ENCODE results near the gene MYL3. TPM values are rescaled to one million over a fixed set of nuclear protein-coding genes. Genes with fewer than 3 reads are reported as not detected.

MYL3 gene
- total and polyA plus RNA-seq, 2 donors (not counting 1 experiment from before 2014, with no cell fraction given) = not detected

DNA sequence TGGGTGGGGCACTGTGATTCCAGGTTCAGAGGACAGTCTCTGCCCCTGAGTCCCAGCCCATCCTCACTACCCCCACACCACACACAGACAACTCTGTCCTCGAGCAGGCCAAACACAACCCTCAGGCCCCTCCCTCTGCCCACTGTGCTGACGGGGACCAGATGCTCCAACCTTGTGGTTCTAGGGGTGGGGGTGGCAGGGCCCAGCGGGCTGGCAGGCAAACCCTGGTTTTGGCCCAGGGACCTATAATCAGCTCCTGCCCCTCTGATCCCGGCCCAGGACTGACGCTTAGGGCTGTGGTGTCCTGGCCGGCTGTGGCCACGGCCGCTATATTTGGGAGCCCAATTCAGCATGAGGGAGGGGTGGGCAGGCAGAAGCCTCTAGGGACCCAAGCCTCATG, 5.0 kb upstream of the MYL3 start:
- no peaks in the 10 kb centered on the region for H3K9me3 ChIP-seq (ENCODE audit: control extremely low read depth in 1 of 3, control insufficient read depth in 2 of 3, insufficient read depth in 1 of 3, low read length in 2 of 3)
- H3K4me2 ChIP-seq (replicated peaks; ENCODE audit: low read depth, low read length, poor library complexity, severe bottlenecking) = no peak overlapping the region
- POLR2A ChIA-PET = no interaction called here
- ATAC-seq (ENCODE audit: low read depth) (no peak), DNase-seq (no peak)
- Mint-ChIP-seq H3K4me1 (peaks cover 6% of the 10 kb centered on the region), H3K9me3 (ENCODE audit: insufficient read depth) (no peaks in the 10 kb centered on the region), H3K27me3 (peaks cover 24% of the 10 kb centered on the region), H3K27ac (no peak overlapping the region), H3K4me3 (no peak overlapping the region)
- no peaks in the 10 kb centered on the region for H4K20me1 ChIP-seq (ENCODE audit: control insufficient read depth, insufficient read depth, low read length, poor library complexity, severe bottlenecking)
- peaks cover 0 to 18% (median 2%) of the 10 kb centered on the region in 4 experiments for H3K27me3 ChIP-seq (replicated peaks in 1 of 4; ENCODE audit: control extremely low read depth in 1 of 4, control insufficient read depth in 3 of 4, insufficient read depth in 4 of 4, low read length in 3 of 4)
- no peak overlapping the region for H3K4me3 ChIP-seq (ENCODE audit: control extremely low read depth in 1 of 5, extremely low read depth in 1 of 5, insufficient read depth in 1 of 5, low read depth in 2 of 5, low read length in 4 of 5)
- no peak overlapping the region for H2AFZ ChIP-seq (ENCODE audit: insufficient read depth, low read depth, low read length, poor library complexity, severe bottlenecking)
- H3K36me3 ChIP-seq (replicated peaks in 1 of 2; ENCODE audit: control extremely low read depth in 1 of 2, control insufficient read depth in 1 of 2, extremely low read depth in 1 of 2, insufficient read depth in 2 of 2, low read length in 1 of 2) = no peaks in the 10 kb centered on the region
- 77% methylated on average over 7 of the region's 8 CpGs for WGBS (ENCODE audit: insufficient coverage)
- H3K9ac ChIP-seq (ENCODE audit: low read length) = no peak overlapping the region
- intact Hi-C loops (cut with micrococcal nuclease) = no loop called here
- peaks cover 6 to 7% of the 10 kb centered on the region in 2 donors for H3K4me1 ChIP-seq (ENCODE audit: control insufficient read depth in 2 of 2, insufficient read depth in 2 of 2, low read length in 2 of 2)
- TF ChIP-seq, protein P1, sequence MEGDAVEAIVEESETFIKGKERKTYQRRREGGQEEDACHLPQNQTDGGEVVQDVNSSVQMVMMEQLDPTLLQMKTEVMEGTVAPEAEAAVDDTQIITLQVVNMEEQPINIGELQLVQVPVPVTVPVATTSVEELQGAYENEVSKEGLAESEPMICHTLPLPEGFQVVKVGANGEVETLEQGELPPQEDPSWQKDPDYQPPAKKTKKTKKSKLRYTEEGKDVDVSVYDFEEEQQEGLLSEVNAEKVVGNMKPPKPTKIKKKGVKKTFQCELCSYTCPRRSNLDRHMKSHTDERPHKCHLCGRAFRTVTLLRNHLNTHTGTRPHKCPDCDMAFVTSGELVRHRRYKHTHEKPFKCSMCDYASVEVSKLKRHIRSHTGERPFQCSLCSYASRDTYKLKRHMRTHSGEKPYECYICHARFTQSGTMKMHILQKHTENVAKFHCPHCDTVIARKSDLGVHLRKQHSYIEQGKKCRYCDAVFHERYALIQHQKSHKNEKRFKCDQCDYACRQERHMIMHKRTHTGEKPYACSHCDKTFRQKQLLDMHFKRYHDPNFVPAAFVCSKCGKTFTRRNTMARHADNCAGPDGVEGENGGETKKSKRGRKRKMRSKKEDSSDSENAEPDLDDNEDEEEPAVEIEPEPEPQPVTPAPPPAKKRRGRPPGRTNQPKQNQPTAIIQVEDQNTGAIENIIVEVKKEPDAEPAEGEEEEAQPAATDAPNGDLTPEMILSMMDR (IDR thresholded peaks at IDR 0.05) = no peak
- TF ChIP-seq EZH2 (IDR thresholded peaks at IDR 0.05; ENCODE audit: borderline replicate concordance, insufficient read depth, low read depth, low read length, poor library complexity, severe bottlenecking) = no peak
- H3K79me2 ChIP-seq (ENCODE audit: control insufficient read depth, insufficient read depth, low read length) = no peaks in the 10 kb centered on the region
- CTCF ChIA-PET = interaction anchor here (1.3 to 3.6 kb wide), 3 partner anchors 27 to 141 kb away, joined by 3 to 30 read pairs (median 27); no protein-coding TSS in a partner anchor
- H3K27ac ChIP-seq (ENCODE audit: low read length in 2 of 2) = no peak overlapping the region

DNA sequence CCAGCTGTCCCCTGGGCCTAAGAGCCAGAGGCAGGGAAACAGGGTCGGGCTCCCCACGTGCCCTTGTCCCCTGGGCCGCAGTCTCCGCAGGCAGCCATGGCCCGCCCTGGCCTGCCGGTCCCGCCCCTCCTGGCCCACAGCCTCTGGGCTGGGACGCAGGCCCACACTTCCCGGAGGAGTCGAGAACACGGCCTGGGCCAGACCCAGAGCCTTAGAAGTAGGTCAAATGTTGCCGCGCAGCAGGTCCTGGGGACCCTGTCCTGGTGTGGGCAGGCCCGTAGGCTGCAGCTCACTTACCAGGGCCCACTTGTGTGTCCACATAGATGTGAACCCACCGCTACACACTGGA, 4.3 kb upstream of the MYL3 start:
- DNase-seq = no peak
- no peak overlapping the region for H3K4me3 Mint-ChIP-seq
- H3K9ac ChIP-seq (ENCODE audit: low read length) = no peak overlapping the region
- no peaks in the 10 kb centered on the region for H4K20me1 ChIP-seq (ENCODE audit: control insufficient read depth, insufficient read depth, low read length, poor library complexity, severe bottlenecking)
- intact Hi-C loops (cut with micrococcal nuclease) = no loop called here
- no peaks in the 10 kb centered on the region for H3K4me1 Mint-ChIP-seq
- POLR2A ChIA-PET = no interaction called here
- ATAC-seq (ENCODE audit: low read depth) = no peak
- CTCF ChIA-PET = interaction anchor here (0.7 to 3.6 kb wide), 8 partner anchors 11 to 1208 kb away, joined by 3 to 30 read pairs (median 4); no protein-coding TSS in a partner anchor
- no peak overlapping the region for H3K4me2 ChIP-seq (replicated peaks; ENCODE audit: low read depth, low read length, poor library complexity, severe bottlenecking)
- H3K4me3 ChIP-seq (ENCODE audit: control extremely low read depth in 1 of 5, extremely low read depth in 1 of 5, insufficient read depth in 1 of 5, low read depth in 2 of 5, low read length in 4 of 5) = no peak overlapping the region
- H3K27me3 Mint-ChIP-seq = peaks cover 24% of the 10 kb centered on the region
- H3K4me1 ChIP-seq (ENCODE audit: control insufficient read depth in 2 of 2, insufficient read depth in 2 of 2, low read length in 2 of 2) = no peaks in the 10 kb centered on the region
- no peak overlapping the region for H2AFZ ChIP-seq (ENCODE audit: insufficient read depth, low read depth, low read length, poor library complexity, severe bottlenecking)
- TF ChIP-seq EZH2 (IDR thresholded peaks at IDR 0.05; ENCODE audit: borderline replicate concordance, insufficient read depth, low read depth, low read length, poor library complexity, severe bottlenecking) = no peak
- TF ChIP-seq, protein P1 (IDR thresholded peaks at IDR 0.05) = no peak
- 93% methylated on average over 15 of the region's 15 CpGs for WGBS (ENCODE audit: insufficient coverage)
- H3K27ac Mint-ChIP-seq = no peak overlapping the region
- H3K9me3 Mint-ChIP-seq (ENCODE audit: insufficient read depth) = no peaks in the 10 kb centered on the region
- H3K27me3 ChIP-seq (replicated peaks in 1 of 4; ENCODE audit: control extremely low read depth in 1 of 4, control insufficient read depth in 3 of 4, insufficient read depth in 4 of 4, low read length in 3 of 4) = peaks cover 0 to 13% (median 2%) of the 10 kb centered on the region in 4 experiments
- H3K36me3 ChIP-seq (replicated peaks in 1 of 2; ENCODE audit: control extremely low read depth in 1 of 2, control insufficient read depth in 1 of 2, extremely low read depth in 1 of 2, insufficient read depth in 2 of 2, low read length in 1 of 2) = no peaks in the 10 kb centered on the region
- H3K79me2 ChIP-seq (ENCODE audit: control insufficient read depth, insufficient read depth, low read length) = no peaks in the 10 kb centered on the region
- H3K9me3 ChIP-seq (ENCODE audit: control extremely low read depth in 1 of 3, control insufficient read depth in 2 of 3, insufficient read depth in 1 of 3, low read length in 2 of 3) = no peaks in the 10 kb centered on the region
- H3K27ac ChIP-seq (ENCODE audit: low read length in 2 of 2) = no peak overlapping the region
